Measurements from ENCODE around the gene SDK1. TPM values are rescaled to one million over a fixed set of nuclear protein-coding genes. Genes with fewer than 3 reads are reported as not detected.

The SDK1 gene
- total RNA-seq, 4 donors from 2014 or later = 3.7 to 80.9 (median 13.1) TPM

DNA sequence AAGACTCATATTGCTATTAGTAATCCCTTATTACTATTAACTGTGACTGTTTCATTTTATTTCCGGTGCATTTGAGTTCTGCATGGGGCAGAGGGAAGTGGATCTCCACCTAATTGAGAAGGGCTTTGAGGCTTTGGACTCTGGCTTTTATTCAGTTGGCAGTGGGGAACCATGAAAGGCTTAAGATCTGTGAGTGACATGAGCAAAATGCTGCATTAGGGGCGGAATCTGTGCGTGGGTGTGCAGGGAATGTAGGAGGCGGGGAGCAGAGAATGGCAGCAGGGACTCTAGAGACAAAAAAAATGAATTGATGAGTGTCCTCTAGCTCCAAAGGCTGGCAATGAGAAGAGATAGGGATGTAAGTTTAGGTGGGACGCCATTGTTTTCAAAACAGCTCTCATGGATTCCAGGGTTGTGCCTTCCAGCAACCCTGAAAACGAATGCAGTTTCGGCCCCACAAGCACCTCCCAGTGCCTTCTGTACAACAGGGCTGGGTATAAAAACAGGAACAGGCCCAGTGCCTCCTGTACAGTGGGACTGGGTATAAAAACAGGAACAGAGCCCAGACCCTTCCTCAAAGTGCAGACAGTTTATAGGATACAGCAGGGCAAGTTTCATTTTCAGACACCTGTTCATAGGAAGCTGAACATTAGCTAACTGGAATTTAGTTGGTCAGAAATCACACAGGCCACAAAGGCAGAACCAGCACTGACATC lies 717.7 kb downstream of the SDK1 start:
- H3K4me3 ChIP-seq = no peak overlapping the region
- no peaks in the 10 kb centered on the region for H3K27me3 ChIP-seq

DNA sequence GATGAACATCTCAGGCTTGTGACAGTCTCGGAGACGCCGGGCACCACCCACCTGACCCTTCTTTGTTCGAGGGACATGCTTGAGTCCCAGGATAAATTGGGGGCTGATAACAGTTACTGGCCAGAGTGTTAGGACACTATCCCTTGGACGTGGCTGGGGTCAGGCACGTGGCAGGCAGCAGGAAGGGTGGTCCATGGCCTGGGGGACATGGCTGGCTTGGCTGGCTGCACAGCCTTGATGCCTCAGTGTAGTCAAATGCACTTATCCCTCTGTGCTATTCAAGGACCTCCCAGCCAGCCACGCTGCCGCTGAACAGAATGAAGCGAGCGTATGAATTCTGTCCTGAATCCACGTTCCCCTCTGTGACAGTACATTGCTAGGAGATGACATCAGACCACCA lies 719.0 kb downstream of the SDK1 start:
- Histone ChIP-seq H3K9me3 (peaks cover 0 to 9% (median 0%) of the 10 kb centered on the region in 4 donors), H3K27ac (no peak overlapping the region), H3K36me3 (no peaks in the 10 kb centered on the region), H3K27me3 (no peaks in the 10 kb centered on the region), H3K4me3 (no peak overlapping the region), H3K4me1 (no peaks in the 10 kb centered on the region)
- TF ChIP-seq, protein P1, sequence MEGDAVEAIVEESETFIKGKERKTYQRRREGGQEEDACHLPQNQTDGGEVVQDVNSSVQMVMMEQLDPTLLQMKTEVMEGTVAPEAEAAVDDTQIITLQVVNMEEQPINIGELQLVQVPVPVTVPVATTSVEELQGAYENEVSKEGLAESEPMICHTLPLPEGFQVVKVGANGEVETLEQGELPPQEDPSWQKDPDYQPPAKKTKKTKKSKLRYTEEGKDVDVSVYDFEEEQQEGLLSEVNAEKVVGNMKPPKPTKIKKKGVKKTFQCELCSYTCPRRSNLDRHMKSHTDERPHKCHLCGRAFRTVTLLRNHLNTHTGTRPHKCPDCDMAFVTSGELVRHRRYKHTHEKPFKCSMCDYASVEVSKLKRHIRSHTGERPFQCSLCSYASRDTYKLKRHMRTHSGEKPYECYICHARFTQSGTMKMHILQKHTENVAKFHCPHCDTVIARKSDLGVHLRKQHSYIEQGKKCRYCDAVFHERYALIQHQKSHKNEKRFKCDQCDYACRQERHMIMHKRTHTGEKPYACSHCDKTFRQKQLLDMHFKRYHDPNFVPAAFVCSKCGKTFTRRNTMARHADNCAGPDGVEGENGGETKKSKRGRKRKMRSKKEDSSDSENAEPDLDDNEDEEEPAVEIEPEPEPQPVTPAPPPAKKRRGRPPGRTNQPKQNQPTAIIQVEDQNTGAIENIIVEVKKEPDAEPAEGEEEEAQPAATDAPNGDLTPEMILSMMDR (IDR thresholded peaks at IDR 0.05) = no peak
- TF ChIP-seq POLR2A (IDR thresholded peaks at IDR 0.05) = no peak
- DNase-seq = peak in 1 of 3 donors; percentile 22

More for the DNA sequence above, 717.7 kb downstream of the SDK1 start:
- H3K4me1 ChIP-seq = no peaks in the 10 kb centered on the region
- TF ChIP-seq, protein P1 (IDR thresholded peaks at IDR 0.05) = no peak
- TF ChIP-seq POLR2A (IDR thresholded peaks at IDR 0.05) = no peak
- H3K36me3 ChIP-seq = no peaks in the 10 kb centered on the region
- H3K9me3 ChIP-seq = peaks cover 0 to 9% (median 0%) of the 10 kb centered on the region in 4 donors
- H3K27ac ChIP-seq = no peak overlapping the region
- DNase-seq = peak in 1 of 3 donors; percentile 8

DNA sequence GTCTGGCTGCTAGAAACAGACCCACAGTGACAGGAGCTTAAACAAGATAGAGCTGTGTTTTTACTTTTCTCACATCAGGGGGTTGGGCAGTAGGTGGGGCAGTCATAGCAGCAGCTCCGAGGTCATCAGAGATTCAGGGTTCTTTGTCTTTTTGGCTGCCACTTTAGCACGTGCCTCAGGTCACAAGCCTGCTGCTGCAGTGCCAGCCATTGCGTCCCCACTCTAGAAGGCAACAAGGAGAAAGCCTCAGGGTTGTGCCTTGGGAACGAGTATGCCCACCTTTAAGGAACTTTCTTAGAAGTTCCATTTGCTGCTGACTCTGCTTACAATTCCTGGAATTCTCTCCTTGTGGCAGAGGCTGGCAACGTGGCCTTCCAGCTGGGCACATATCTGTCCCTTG lies 720.4 kb downstream of the SDK1 start:
- TF ChIP-seq POLR2A (IDR thresholded peaks at IDR 0.05) = no peak
- TF ChIP-seq, protein P1 (IDR thresholded peaks at IDR 0.05) = no peak
- no peak overlapping the region for H3K4me3 ChIP-seq
- H3K27ac ChIP-seq = no peak overlapping the region
- DNase-seq = peak in 1 of 3 donors; percentile 13
- no peaks in the 10 kb centered on the region for H3K4me1 ChIP-seq
- peaks cover 0 to 9% (median 0%) of the 10 kb centered on the region in 4 donors for H3K9me3 ChIP-seq
- no peaks in the 10 kb centered on the region for H3K27me3 ChIP-seq
- no peaks in the 10 kb centered on the region for H3K36me3 ChIP-seq

DNA sequence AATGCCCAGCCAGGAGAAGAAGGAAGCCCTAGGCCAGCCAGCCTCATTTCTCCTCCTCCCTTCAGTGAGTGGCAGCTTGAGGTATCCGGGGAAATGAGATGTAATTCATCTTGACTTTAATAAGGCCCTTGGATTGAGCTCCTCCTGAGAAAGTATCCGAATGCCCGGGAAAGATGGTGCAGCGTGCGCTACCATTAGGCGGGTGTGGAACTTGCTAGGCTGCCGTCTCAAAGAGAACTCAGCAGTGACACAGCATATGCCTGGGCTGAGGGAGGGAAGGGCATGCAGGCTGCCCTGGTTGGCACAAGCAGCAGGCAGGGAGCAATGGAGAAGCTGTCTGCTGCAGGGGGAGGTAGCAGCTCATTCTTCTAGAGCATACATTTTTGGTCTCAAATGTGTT lies 721.2 kb downstream of the SDK1 start:
- TF ChIP-seq, protein P1 (IDR thresholded peaks at IDR 0.05) = no peak
- no peak for TF ChIP-seq POLR2A (IDR thresholded peaks at IDR 0.05)
- DNase-seq = peak in 1 of 3 donors; percentile 21
- H3K27ac ChIP-seq = no peak overlapping the region

DNA sequence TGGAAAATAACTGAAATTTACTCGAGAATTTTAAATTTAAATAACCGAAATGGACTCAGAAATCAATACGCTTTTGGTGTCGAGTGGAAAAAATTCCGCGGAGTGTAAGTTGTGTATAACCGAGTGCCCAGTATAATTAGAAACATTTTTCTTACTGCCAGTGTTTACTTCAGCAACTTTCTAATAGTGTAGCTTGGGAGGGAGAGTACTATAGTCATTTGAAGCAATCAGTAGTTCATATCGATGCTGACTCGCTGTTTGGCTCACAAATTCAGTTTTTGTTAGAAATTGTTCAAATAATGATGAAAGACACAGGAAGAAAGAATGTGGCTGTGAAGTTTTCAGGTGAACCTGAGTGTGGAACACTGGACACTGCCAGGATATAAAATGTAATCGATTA lies 722.5 kb downstream of the SDK1 start:
- no peaks in the 10 kb centered on the region for H3K27me3 ChIP-seq
- no peaks in the 10 kb centered on the region for H3K4me1 ChIP-seq
- H3K9me3 ChIP-seq = peaks cover 0 to 9% (median 0%) of the 10 kb centered on the region in 4 donors
- TF ChIP-seq, protein P1 (IDR thresholded peaks at IDR 0.05) = no peak
- no peak for TF ChIP-seq POLR2A (IDR thresholded peaks at IDR 0.05)
- no peak overlapping the region for H3K4me3 ChIP-seq
- no peaks in the 10 kb centered on the region for H3K36me3 ChIP-seq
- H3K27ac ChIP-seq = no peak overlapping the region
- DNase-seq = no peak

More for the DNA sequence above, 721.2 kb downstream of the SDK1 start:
- Histone ChIP-seq H3K27me3 (no peaks in the 10 kb centered on the region), H3K36me3 (no peaks in the 10 kb centered on the region), H3K4me1 (no peaks in the 10 kb centered on the region), H3K4me3 (no peak overlapping the region), H3K9me3 (peaks cover 0 to 9% (median 0%) of the 10 kb centered on the region in 4 donors)
